ENCODE data around the gene TCN2. TPM values are rescaled to one million over a fixed set of nuclear protein-coding genes. Genes with fewer than 3 reads are reported as not detected.

TCN2 gene
- total and polyA plus RNA-seq, 2 donors (not counting 1 experiment from before 2014, with no cell fraction given), result 7.1 to 10.8 TPM

DNA sequence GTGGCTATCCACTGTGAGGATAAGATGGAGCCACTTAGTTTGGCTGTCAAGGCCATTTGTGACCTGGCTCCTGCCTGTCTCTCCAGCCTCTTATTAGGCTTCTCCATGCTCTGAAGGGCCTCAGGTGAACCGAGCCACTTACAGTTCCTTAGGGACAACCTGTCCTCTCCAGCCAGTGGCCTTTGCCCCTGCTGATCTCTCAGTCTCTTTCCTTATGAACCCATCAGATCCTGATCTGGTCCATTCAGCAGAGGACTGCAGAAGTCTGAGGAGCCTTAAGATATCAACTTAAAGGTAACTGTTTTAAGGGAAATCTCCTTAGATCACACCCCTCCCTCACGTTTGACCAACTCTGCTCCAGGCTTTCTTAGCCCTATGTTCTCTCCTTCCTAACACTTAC lies 58.3 kb downstream of the TCN2 start:
- Histone ChIP-seq H3K9ac (ENCODE audit: insufficient read depth, low read length) (no peak overlapping the region), H3K4me3 (replicated peaks in 1 of 4; ENCODE audit: control extremely low read depth in 1 of 4, insufficient read depth in 1 of 4, low read depth in 3 of 4, low read length in 4 of 4) (no peak overlapping the region), H3K79me2 (ENCODE audit: control insufficient read depth, insufficient read depth, low read length) (no peaks in the 10 kb centered on the region), H3K4me2 (ENCODE audit: extremely low read depth, insufficient read depth, low read length) (no peak overlapping the region), H3K4me1 (ENCODE audit: control insufficient read depth, extremely low read depth, insufficient read depth, low read length) (peaks cover 2% of the 10 kb centered on the region), H3K27me3 (ENCODE audit: control insufficient read depth, insufficient read depth, low read length) (no peaks in the 10 kb centered on the region), H2AFZ (ENCODE audit: low read length) (no peak overlapping the region), H3K27ac (ENCODE audit: insufficient read depth, low read length) (no peak overlapping the region), H3K9me3 (ENCODE audit: control insufficient read depth, insufficient read depth, low read depth, low read length) (no peaks in the 10 kb centered on the region), H4K20me1 (ENCODE audit: control insufficient read depth, extremely low read depth, insufficient read depth, low read length) (no peaks in the 10 kb centered on the region), H3K36me3 (ENCODE audit: control insufficient read depth, insufficient read depth, low read length) (peaks cover 2% of the 10 kb centered on the region)
- no peak for TF ChIP-seq EZH2 (IDR thresholded peaks at IDR 0.05; ENCODE audit: low read length, missing control alignments)
- TF ChIP-seq, protein P1, sequence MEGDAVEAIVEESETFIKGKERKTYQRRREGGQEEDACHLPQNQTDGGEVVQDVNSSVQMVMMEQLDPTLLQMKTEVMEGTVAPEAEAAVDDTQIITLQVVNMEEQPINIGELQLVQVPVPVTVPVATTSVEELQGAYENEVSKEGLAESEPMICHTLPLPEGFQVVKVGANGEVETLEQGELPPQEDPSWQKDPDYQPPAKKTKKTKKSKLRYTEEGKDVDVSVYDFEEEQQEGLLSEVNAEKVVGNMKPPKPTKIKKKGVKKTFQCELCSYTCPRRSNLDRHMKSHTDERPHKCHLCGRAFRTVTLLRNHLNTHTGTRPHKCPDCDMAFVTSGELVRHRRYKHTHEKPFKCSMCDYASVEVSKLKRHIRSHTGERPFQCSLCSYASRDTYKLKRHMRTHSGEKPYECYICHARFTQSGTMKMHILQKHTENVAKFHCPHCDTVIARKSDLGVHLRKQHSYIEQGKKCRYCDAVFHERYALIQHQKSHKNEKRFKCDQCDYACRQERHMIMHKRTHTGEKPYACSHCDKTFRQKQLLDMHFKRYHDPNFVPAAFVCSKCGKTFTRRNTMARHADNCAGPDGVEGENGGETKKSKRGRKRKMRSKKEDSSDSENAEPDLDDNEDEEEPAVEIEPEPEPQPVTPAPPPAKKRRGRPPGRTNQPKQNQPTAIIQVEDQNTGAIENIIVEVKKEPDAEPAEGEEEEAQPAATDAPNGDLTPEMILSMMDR (conservative IDR thresholded peaks at IDR 0.05 in 1 of 2, IDR thresholded peaks at IDR 0.05 in 1 of 2; ENCODE audit: low read depth in 1 of 2, low read length in 2 of 2), result no peak
- no peak for DNase-seq (ENCODE audit: low read depth in 2 of 2)

DNA sequence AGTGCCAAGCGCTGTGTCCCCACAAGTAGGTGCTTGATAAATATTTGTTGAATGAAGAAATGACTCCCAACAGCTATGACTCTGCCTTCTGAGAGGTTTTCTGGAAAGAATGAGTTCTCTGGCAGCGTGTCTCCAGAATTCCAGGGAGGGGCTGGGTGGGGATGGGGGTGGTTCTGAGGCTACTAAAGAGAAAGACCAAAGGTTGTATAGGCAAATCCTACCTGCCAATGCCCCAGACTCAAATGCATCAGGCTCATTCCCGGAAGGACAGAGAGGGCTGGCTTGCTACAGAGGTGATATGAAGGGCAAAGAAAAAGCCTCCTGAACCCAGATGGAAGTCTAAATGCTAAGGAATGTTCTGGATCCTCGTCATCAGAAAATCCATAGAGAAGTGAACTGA lies 58.8 kb downstream of the TCN2 start:
- Histone ChIP-seq H3K9ac (ENCODE audit: insufficient read depth, low read length) (no peak overlapping the region), H3K27ac (ENCODE audit: insufficient read depth, low read length) (no peak overlapping the region), H3K36me3 (ENCODE audit: control insufficient read depth, insufficient read depth, low read length) (peaks cover 2% of the 10 kb centered on the region), H3K27me3 (ENCODE audit: control insufficient read depth, insufficient read depth, low read length) (no peaks in the 10 kb centered on the region), H3K4me1 (ENCODE audit: control insufficient read depth, extremely low read depth, insufficient read depth, low read length) (peaks cover 2% of the 10 kb centered on the region), H3K79me2 (ENCODE audit: control insufficient read depth, insufficient read depth, low read length) (no peaks in the 10 kb centered on the region), H4K20me1 (ENCODE audit: control insufficient read depth, extremely low read depth, insufficient read depth, low read length) (no peaks in the 10 kb centered on the region), H3K4me3 (replicated peaks in 1 of 4; ENCODE audit: control extremely low read depth in 1 of 4, insufficient read depth in 1 of 4, low read depth in 3 of 4, low read length in 4 of 4) (no peak overlapping the region), H3K9me3 (ENCODE audit: control insufficient read depth, insufficient read depth, low read depth, low read length) (no peaks in the 10 kb centered on the region), H2AFZ (ENCODE audit: low read length) (no peak overlapping the region), H3K4me2 (ENCODE audit: extremely low read depth, insufficient read depth, low read length) (no peak overlapping the region)
- peak in 1 of 2 donors; percentile 10 for DNase-seq (ENCODE audit: low read depth in 2 of 2)
- TF ChIP-seq, protein P1 (conservative IDR thresholded peaks at IDR 0.05 in 1 of 2, IDR thresholded peaks at IDR 0.05 in 1 of 2; ENCODE audit: low read depth in 1 of 2, low read length in 2 of 2), result no peak
- no peak for TF ChIP-seq EZH2 (IDR thresholded peaks at IDR 0.05; ENCODE audit: low read length, missing control alignments)

DNA sequence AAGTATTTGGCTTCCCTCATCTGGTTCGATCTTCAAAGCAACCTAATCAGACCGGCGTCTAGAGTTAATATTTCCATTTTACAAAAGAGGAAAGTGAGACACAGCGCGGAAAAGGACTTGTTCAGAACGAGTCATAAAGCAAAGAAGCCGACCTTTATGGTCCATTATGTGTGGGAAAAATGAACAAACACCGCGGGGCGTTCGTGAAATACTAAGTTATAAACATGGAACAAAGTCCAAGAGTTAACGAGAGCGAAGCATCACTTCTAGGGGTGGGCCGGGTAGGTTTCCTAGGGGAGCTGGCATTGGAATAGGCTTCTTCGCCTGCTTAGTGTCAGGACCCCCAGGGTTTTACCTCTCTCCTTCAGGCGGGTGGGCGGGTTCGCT lies 60.1 kb downstream of the TCN2 start:
- TF ChIP-seq EZH2 (IDR thresholded peaks at IDR 0.05; ENCODE audit: low read length, missing control alignments), result no peak
- TF ChIP-seq, protein P1 (conservative IDR thresholded peaks at IDR 0.05 in 1 of 2, IDR thresholded peaks at IDR 0.05 in 1 of 2; ENCODE audit: low read depth in 1 of 2, low read length in 2 of 2), result no peak
- Histone ChIP-seq H3K4me2 (ENCODE audit: extremely low read depth, insufficient read depth, low read length) (peak overlapping the region; percentile 87), H3K27me3 (ENCODE audit: control insufficient read depth, insufficient read depth, low read length) (no peaks in the 10 kb centered on the region), H3K79me2 (ENCODE audit: control insufficient read depth, insufficient read depth, low read length) (no peaks in the 10 kb centered on the region), H3K36me3 (ENCODE audit: control insufficient read depth, insufficient read depth, low read length) (peaks cover 2% of the 10 kb centered on the region), H3K27ac (ENCODE audit: insufficient read depth, low read length) (peak overlapping the region; percentile 84), H3K9me3 (ENCODE audit: control insufficient read depth, insufficient read depth, low read depth, low read length) (no peaks in the 10 kb centered on the region), H2AFZ (ENCODE audit: low read length) (peak overlapping the region; percentile 57), H4K20me1 (ENCODE audit: control insufficient read depth, extremely low read depth, insufficient read depth, low read length) (no peaks in the 10 kb centered on the region), H3K4me3 (replicated peaks in 1 of 4; ENCODE audit: control extremely low read depth in 1 of 4, insufficient read depth in 1 of 4, low read depth in 3 of 4, low read length in 4 of 4) (peak overlapping the region; percentile 54 to 83 (median 68)), H3K4me1 (ENCODE audit: control insufficient read depth, extremely low read depth, insufficient read depth, low read length) (peaks cover 2% of the 10 kb centered on the region), H3K9ac (ENCODE audit: insufficient read depth, low read length) (peak overlapping the region; percentile 84)
- peak in 1 of 2 donors; percentile 6 for DNase-seq (ENCODE audit: low read depth in 2 of 2)
